ENCODE measurements around the gene IFI27L2. TPM values are rescaled to one million over a fixed set of nuclear protein-coding genes. Genes with fewer than 3 reads are reported as not detected.

Gene IFI27L2
- total RNA-seq, 1 donor from 2014 or later: 23.7 TPM

GRCh38 chr14:94121485-94121884, 7.9 kb downstream of the IFI27L2 start:
- Mint-ChIP-seq H3K27ac (ENCODE audit: unreplicated experiment) (no peak overlapping the region), H3K4me3 (ENCODE audit: unreplicated experiment) (no peak overlapping the region), H3K27me3 (ENCODE audit: unreplicated experiment) (peaks cover 9% of the 10 kb centered on the region), H3K36me3 (ENCODE audit: low read depth, unreplicated experiment) (no peaks in the 10 kb centered on the region), H3K4me1 (ENCODE audit: unreplicated experiment) (no peaks in the 10 kb centered on the region), H3K9me3 (ENCODE audit: unreplicated experiment) (no peaks in the 10 kb centered on the region)
- DNase-seq (ENCODE audit: low spot score): no peak
- no peak for TF ChIP-seq CTCF (IDR thresholded peaks at IDR 0.05; ENCODE audit: unreplicated experiment)

GRCh38 chr14:94120667-94121340, 8.6 kb downstream of the IFI27L2 start:
- no peaks in the 10 kb centered on the region for H3K4me1 Mint-ChIP-seq (ENCODE audit: unreplicated experiment)
- no peaks in the 10 kb centered on the region for H3K9me3 Mint-ChIP-seq (ENCODE audit: unreplicated experiment)
- no peak overlapping the region for H3K4me3 Mint-ChIP-seq (ENCODE audit: unreplicated experiment)
- no peak for TF ChIP-seq CTCF (IDR thresholded peaks at IDR 0.05; ENCODE audit: unreplicated experiment)
- no peak overlapping the region for H3K27ac Mint-ChIP-seq (ENCODE audit: unreplicated experiment)
- no peak for DNase-seq (ENCODE audit: low spot score)
- peaks cover 9% of the 10 kb centered on the region for H3K27me3 Mint-ChIP-seq (ENCODE audit: unreplicated experiment)
- no peaks in the 10 kb centered on the region for H3K36me3 Mint-ChIP-seq (ENCODE audit: low read depth, unreplicated experiment)

- Mint-ChIP-seq H3K36me3 (ENCODE audit: low read depth, unreplicated experiment) (no peaks in the 10 kb centered on the region), H3K27ac (ENCODE audit: unreplicated experiment) (no peak overlapping the region), H3K4me3 (ENCODE audit: unreplicated experiment) (no peak overlapping the region)
These were observed 10.3 kb downstream of the IFI27L2 start for GRCh38 chr14:94119071-94119470.

GRCh38 chr14:94117856-94118255, 11.5 kb downstream of the IFI27L2 start:
- Mint-ChIP-seq H3K4me1 (ENCODE audit: unreplicated experiment) (no peaks in the 10 kb centered on the region), H3K27ac (ENCODE audit: unreplicated experiment) (no peak overlapping the region), H3K27me3 (ENCODE audit: unreplicated experiment) (peaks cover 10% of the 10 kb centered on the region), H3K36me3 (ENCODE audit: low read depth, unreplicated experiment) (no peaks in the 10 kb centered on the region), H3K9me3 (ENCODE audit: unreplicated experiment) (no peaks in the 10 kb centered on the region), H3K4me3 (ENCODE audit: unreplicated experiment) (no peak overlapping the region)
- TF ChIP-seq CTCF (IDR thresholded peaks at IDR 0.05; ENCODE audit: unreplicated experiment): no peak
- DNase-seq (ENCODE audit: low spot score): no peak

More at GRCh38 chr14:94119071-94119470, 10.3 kb downstream of the IFI27L2 start:
- Mint-ChIP-seq H3K4me1 (ENCODE audit: unreplicated experiment) (no peaks in the 10 kb centered on the region), H3K9me3 (ENCODE audit: unreplicated experiment) (no peaks in the 10 kb centered on the region), H3K27me3 (ENCODE audit: unreplicated experiment) (peaks cover 10% of the 10 kb centered on the region)
- DNase-seq (ENCODE audit: low spot score): no peak
- no peak for TF ChIP-seq CTCF (IDR thresholded peaks at IDR 0.05; ENCODE audit: unreplicated experiment)

- no peak for TF ChIP-seq CTCF (IDR thresholded peaks at IDR 0.05; ENCODE audit: unreplicated experiment)
- no peak overlapping the region for H3K27ac Mint-ChIP-seq (ENCODE audit: unreplicated experiment)
These were observed 12.7 kb downstream of the IFI27L2 start for GRCh38 chr14:94116701-94117100.

More at GRCh38 chr14:94116701-94117100, 12.7 kb downstream of the IFI27L2 start:
- Mint-ChIP-seq H3K36me3 (ENCODE audit: low read depth, unreplicated experiment) (no peaks in the 10 kb centered on the region), H3K9me3 (ENCODE audit: unreplicated experiment) (no peaks in the 10 kb centered on the region), H3K4me1 (ENCODE audit: unreplicated experiment) (no peaks in the 10 kb centered on the region), H3K4me3 (ENCODE audit: unreplicated experiment) (no peak overlapping the region), H3K27me3 (ENCODE audit: unreplicated experiment) (peaks cover 10% of the 10 kb centered on the region)
- no peak for DNase-seq (ENCODE audit: low spot score)

Data from endothelial cell (in vitro differentiated cells).